A549 (cell line): ENCODE data around the gene ATP13A2. TPM values are rescaled to one million over a fixed set of nuclear protein-coding genes. Genes with fewer than 3 reads are reported as not detected.

Experiments used
- ATAC-seq, 2 experiments: fragments of 200-7000 bp in 1 of 2; fragments of >200 bp in 1 of 2; cut with Nextera tagmentation in 1 of 2; cut with Tn5 transposase in 1 of 2; 3 replicates each; pipeline versions ENCODE4 v1.8.0 to v1.9.1; 2018 to 2020; ENCODE audit warnings: mild to moderate bottlenecking in 1 of 2, moderate library complexity in 1 of 2
- CTCF ChIA-PET: fragments of 300-600 bp; sonication (Branson Sonifier 250); formaldehyde crosslinking; extraction: SDS; loops from one replicate; lab custom pipeline; 2021; ENCODE audit warnings: antibody characterized with exemption, inconsistent platforms; lab: Yijun Ruan, JAX
- POLR2A ChIA-PET: fragments of 350-600 bp; formaldehyde crosslinking; extraction: SDS; loops from one replicate; lab custom pipeline; 2021; ENCODE audit warnings: antibody characterized with exemption, inconsistent platforms; lab: Yijun Ruan, JAX
- DNase-seq, 2 experiments: peaks; one replicate each; pipeline versions ENCODE4 v3.0.0 to v3.0.0-alpha.2; 2011 to 2016; ENCODE audit warnings: low read depth in 1 of 2, low spot score in 1 of 2
- FAIRE-seq: peaks from 2 replicates; lab custom pipeline; 2011; peaks lifted over from hg19 to GRCh38; lab: Jason Lieb, UNC
- H3K27ac ChIP-seq, 2 experiments: fragments of >200 bp; sonication (Bioruptor Twin); formaldehyde crosslinking; 3 replicates each; pipeline ENCODE4 v1.5.1; 2016 to 2017
- H3K4me1 ChIP-seq: fragments of >200 bp; sonication (Bioruptor Twin); formaldehyde crosslinking; 3 replicates; pipeline ENCODE4 v1.6.1; 2016
- H3K4me2 ChIP-seq: fragments of >200 bp; sonication (Bioruptor Twin); formaldehyde crosslinking; 3 replicates; pipeline ENCODE4 v1.6.1; 2016
- H3K4me3 ChIP-seq: fragments of >200 bp; sonication (Bioruptor Twin); formaldehyde crosslinking; 3 replicates; pipeline ENCODE4 v1.5.1; 2016
- H3K9me3 ChIP-seq: fragments of >200 bp; sonication (Bioruptor Twin); formaldehyde crosslinking; 3 replicates; pipeline ENCODE4 v1.6.1; 2016
- BCL3 ChIP-seq: fragments of >200 bp; sonication (Bioruptor Twin); formaldehyde crosslinking; IDR thresholded peaks from 3 replicates; pipeline ENCODE4 v1.6.1; 2016
- CBX2 ChIP-seq: fragments of 200-600 bp; sonication (generic); IDR thresholded peaks from 2 replicates; pipeline ENCODE4 v1.6.1; 2016; ENCODE audit warnings: low read depth, mild to moderate bottlenecking, borderline replicate concordance
- CBX8 ChIP-seq: fragments of 200-600 bp; sonication (generic); IDR thresholded peaks from 2 replicates; pipeline ENCODE4 v1.6.1; 2016
- CTCF ChIP-seq: fragments of >200 bp; sonication (Bioruptor Twin); formaldehyde crosslinking; IDR thresholded peaks from 3 replicates; pipeline ENCODE4 v1.5.1; 2016
- EP300 ChIP-seq, 2 experiments: fragments of >200 bp; sonication (Bioruptor Twin); formaldehyde crosslinking; IDR thresholded peaks; 2 replicates in 1 of 2; 3 replicates in 1 of 2; pipeline ENCODE4 v1.6.1; 2016 to 2017
- HMGXB4 ChIP-seq: fragments of 250-450 bp; sonication (Bioruptor Pico); IDR thresholded peaks from 2 replicates; pipeline ENCODE4 v1.5.0; 2021; ENCODE audit warnings: mild to moderate bottlenecking, moderate library complexity, borderline replicate concordance
- HOXB5 ChIP-seq: fragments of 250-450 bp; sonication (Bioruptor Pico); IDR thresholded peaks from 2 replicates; pipeline ENCODE4 v1.5.0; 2020; ENCODE audit warnings: mild to moderate bottlenecking, moderate library complexity
- JUN ChIP-seq, 2 experiments: fragments of >200 bp; sonication (Bioruptor Twin); formaldehyde crosslinking; IDR thresholded peaks; 2 replicates in 1 of 2; 3 replicates in 1 of 2; pipeline ENCODE4 v1.6.1; 2016 to 2017
- JUNB ChIP-seq: fragments of >200 bp; sonication (Bioruptor Twin); formaldehyde crosslinking; IDR thresholded peaks from 2 replicates; pipeline ENCODE4 v1.6.1; 2016
- KDM5A ChIP-seq: fragments of 200-600 bp; sonication (generic); IDR thresholded peaks from 2 replicates; pipeline ENCODE4 v1.6.1; 2016; ENCODE audit warnings: antibody characterized with exemption, mild to moderate bottlenecking
- MAFK ChIP-seq: fragments of 450-650 bp; IDR thresholded peaks from 2 replicates; pipeline ENCODE4 v1.6.1; 2014; ENCODE audit not compliant: partially characterized antibody
- MAX ChIP-seq: IDR thresholded peaks from 2 replicates; pipeline ENCODE4 v1.6.1; 2012
- NFE2L2 ChIP-seq: fragments of 150-350 bp; conservative IDR thresholded peaks from 2 replicates; pipeline ENCODE4 v1.6.1; 2014; ENCODE audit warnings: low read length
- POLR2A ChIP-seq: IDR thresholded peaks from 2 replicates; pipeline ENCODE4 v1.6.1; 2012; ENCODE audit warnings: mild to moderate bottlenecking, low read length
- RFX5 ChIP-seq: fragments of 450-650 bp; IDR thresholded peaks from 2 replicates; pipeline ENCODE4 v1.7.1; 2014; ENCODE audit warnings: antibody characterized with exemption, mild to moderate bottlenecking, moderate library complexity
- RNF2 ChIP-seq: fragments of 200-600 bp; sonication (generic); IDR thresholded peaks from 2 replicates; pipeline ENCODE4 v1.6.1; 2016; ENCODE audit warnings: low read depth, mild to moderate bottlenecking, antibody characterized with exemption, moderate library complexity, borderline replicate concordance
- USF2 ChIP-seq: fragments of 450-650 bp; IDR thresholded peaks from 2 replicates; pipeline ENCODE4 v1.6.1; 2014; ENCODE audit warnings: antibody characterized with exemption
- WGBS: methylation state at CpG from one replicate; pipeline ENCODE4 v1.1.6; 2017; ENCODE audit errors: missing lambda C conversion rate; 5-methylcytosine and 5-hydroxymethylcytosine counted together
- polyA plus RNA-seq, 4 experiments: library from polyadenylated mRNA; depleted of rRNA in 3 of 4; stranded (reverse); fragments of >200 nt; fragmentation: RNase III in 1 of 4; extraction: RNeasy Plus Mini Kit Qiagen cat#74134 plus additional on column Dnase treatment in 1 of 4; gene quantifications; 2 replicates in 3 of 4; 3 replicates in 1 of 4; pipeline ENCODE4 v1.2.3, GENCODE V29; 2011 to 2017

The ATP13A2 gene
- polyA plus RNA-seq, 2 of the 4 experiments (the other 2 are of a cell fraction) = 7.9 to 23.1 TPM

GRCh38 chr1:16992675-16993074 lies 19.1 kb downstream of the ATP13A2 start:
- TF ChIP-seq CBX8 (no peak), KDM5A (no peak), CTCF (no peak), POLR2A (no peak), CBX2 (no peak), HOXB5 (no peak), BCL3 (no peak), RNF2 (no peak), MAX (no peak), HMGXB4 (CRISPR knock-in tag) (no peak)
- Histone ChIP-seq H3K4me3 (no peak overlapping the region), H3K4me1 (no peaks in the 10 kb centered on the region), H3K27ac (no peak overlapping the region), H3K4me2 (no peak overlapping the region), H3K9me3 (no peaks in the 10 kb centered on the region)
- POLR2A ChIA-PET = no interaction called here
- WGBS = 93% methylated on average over 8 of the region's 9 CpGs
- CTCF ChIA-PET = interaction anchor here (0.9 to 1.7 kb wide), 3 partner anchors 11 to 32 kb away, joined by 3 to 5 read pairs (median 3); no protein-coding TSS in a partner anchor
- no peak for DNase-seq
- no peak for ATAC-seq
- no peak for FAIRE-seq

GRCh38 chr1:16992102-16992501 lies 19.6 kb downstream of the ATP13A2 start:
- CTCF ChIA-PET = interaction anchor here (1.2 to 1.7 kb wide), 2 partner anchors 18 to 32 kb away, joined by 3 to 5 read pairs; no protein-coding TSS in a partner anchor
- Histone ChIP-seq H3K4me2 (no peak overlapping the region), H3K27ac (no peak overlapping the region)
- POLR2A ChIA-PET = no interaction called here
- DNase-seq = no peak
- WGBS = no CpG with 5 or more reads among the region's 12 CpGs
- TF ChIP-seq RFX5 (no peak), JUN (IDR thresholded peaks at IDR 0.05) (no peak), CBX2 (no peak), RNF2 (no peak)
- TF ChIP-seq, all 56 proteins: peak for 0
- Histone ChIP-seq H3K4me1 (no peaks in the 10 kb centered on the region), H3K4me3 (no peak overlapping the region), H3K9me3 (no peaks in the 10 kb centered on the region)
- FAIRE-seq (no peak), ATAC-seq (no peak)

GRCh38 chr1:16991571-16991970 lies 20.2 kb downstream of the ATP13A2 start:
- Histone ChIP-seq H3K4me2 (no peak overlapping the region), H3K4me3 (no peak overlapping the region), H3K27ac (no peak overlapping the region), H3K4me1 (no peaks in the 10 kb centered on the region), H3K9me3 (no peaks in the 10 kb centered on the region)
- ATAC-seq (no peak), FAIRE-seq (no peak), DNase-seq (no peak)
- ChIA-PET CTCF (no interaction called here), POLR2A (interaction anchor here (0.6 kb wide), 1 partner anchor 280 kb away, joined by 5 read pairs; no protein-coding TSS in a partner anchor)
- 93% methylated on average over 11 of the region's 12 CpGs for WGBS
- TF ChIP-seq NFE2L2 (no peak), MAFK (no peak), USF2 (no peak), JUNB (no peak), CTCF (no peak), EP300 (IDR thresholded peaks at IDR 0.05) (no peak), RFX5 (no peak)
